Osteoblast (primary cell): Measurements from ENCODE around the gene GTSE1. TPM values are rescaled to one million over a fixed set of nuclear protein-coding genes. Genes with fewer than 3 reads are reported as not detected.

Source experiments
- DNase-seq: peaks from one replicate; pipeline ENCODE4 v3.0.0; 2011; ENCODE audit warnings: low spot score, mixed read lengths; ENCODE audit not compliant: insufficient read length; ENCODE audit errors: missing footprints
- H2AFZ ChIP-seq: 2 replicates; pipeline ENCODE4 v1.6.0; 2011; ENCODE audit warnings: mild to moderate bottlenecking, low read length
- H3K27ac ChIP-seq: 2 replicates; pipeline ENCODE4 v1.5.1; 2011; ENCODE audit warnings: mild to moderate bottlenecking, low read depth, low read length, moderate library complexity
- H3K27me3 ChIP-seq: 2 replicates; pipeline ENCODE4 v1.6.0; 2012; ENCODE audit warnings: mild to moderate bottlenecking, control low read depth, inconsistent platforms, low read length, moderate library complexity; ENCODE audit not compliant: insufficient read depth
- H3K36me3 ChIP-seq: 2 replicates; pipeline ENCODE4 v1.5.1; 2011; ENCODE audit warnings: mild to moderate bottlenecking, low read length, control low read depth, moderate library complexity; ENCODE audit not compliant: insufficient read depth
- H3K4me1 ChIP-seq: 2 replicates; pipeline ENCODE4 v1.5.1; 2011; ENCODE audit warnings: mild to moderate bottlenecking, low read length, control low read depth, moderate library complexity; ENCODE audit not compliant: insufficient read depth
- H3K4me2 ChIP-seq: 2 replicates; pipeline ENCODE4 v1.6.0; 2011; ENCODE audit warnings: mild to moderate bottlenecking, low read length; ENCODE audit not compliant: insufficient read depth
- H3K4me3 ChIP-seq: fragments of 200-600 bp; sonication (generic); 3 replicates; pipeline ENCODE4 v1.5.1; 2012; ENCODE audit warnings: mild to moderate bottlenecking, low read length, inconsistent platforms; ENCODE audit not compliant: insufficient read depth
- H3K79me2 ChIP-seq: 2 replicates; pipeline ENCODE4 v1.6.0; 2012; ENCODE audit warnings: mild to moderate bottlenecking, low read length, control low read depth, inconsistent platforms; ENCODE audit not compliant: insufficient read depth
- H3K9me3 ChIP-seq: 2 replicates; pipeline ENCODE4 v1.5.1; 2011; ENCODE audit warnings: low read depth, low read length, control low read depth
- H4K20me1 ChIP-seq: 2 replicates; pipeline ENCODE4 v1.6.0; 2012; ENCODE audit warnings: mild to moderate bottlenecking, low read length, control low read depth; ENCODE audit not compliant: insufficient read depth
- total RNA-seq: library from RNA; depleted of rRNA; stranded (reverse); fragments of >200 nt; gene quantifications from 2 replicates; pipeline ENCODE4 v1.2.3, GENCODE V29; 2012
- TF ChIP-seq, protein P1 (sequence below): IDR thresholded peaks from 2 replicates; pipeline ENCODE4 v1.5.1; 2011; ENCODE audit warnings: mild to moderate bottlenecking, low read depth, low read length, moderate library complexity; ENCODE audit errors: extremely low read depth

The GTSE1 gene
- total RNA-seq, 1 donor: 1.8 TPM

DNA sequence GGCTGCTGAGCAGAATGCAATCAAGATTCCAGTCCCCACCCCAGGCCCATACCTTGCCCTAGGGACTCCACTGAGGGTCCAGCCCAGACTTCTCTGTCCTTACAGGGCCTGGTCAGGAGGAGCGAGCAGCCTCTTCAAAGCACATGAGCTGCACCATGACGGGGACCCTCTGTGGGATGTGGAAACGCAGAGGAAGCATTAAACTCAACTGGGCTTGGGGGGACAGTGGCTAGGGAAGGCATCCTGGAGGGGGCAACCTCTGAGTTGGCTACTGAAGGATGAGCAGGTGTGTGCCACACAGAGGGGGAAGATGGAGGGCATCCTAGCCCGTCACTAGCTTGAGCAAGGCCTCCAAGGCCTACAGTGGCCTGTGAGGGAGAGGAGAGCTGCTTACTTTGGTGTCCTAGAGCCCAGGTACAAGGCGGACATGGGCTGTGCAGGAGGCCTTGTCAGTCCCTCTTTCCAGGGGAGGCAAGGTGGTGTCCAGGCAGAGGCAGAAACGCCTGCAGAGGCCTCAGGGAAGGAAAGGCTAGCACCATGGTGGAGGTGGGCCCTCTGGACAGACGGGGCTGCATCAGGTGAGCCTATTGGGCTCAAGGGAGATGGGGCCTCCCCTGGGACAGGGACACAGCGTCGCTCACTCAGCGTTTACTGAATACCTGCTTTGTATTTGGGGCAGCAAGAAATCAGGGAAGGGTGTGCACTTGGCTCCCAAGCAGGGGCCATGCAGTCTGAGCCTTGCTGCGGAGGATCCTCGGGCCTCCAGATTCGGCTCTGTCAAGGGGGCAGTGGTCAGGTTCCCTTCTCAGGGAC is 14.6 kb upstream of the GTSE1 start:
- H3K36me3 ChIP-seq: peaks cover 47% of the 10 kb centered on the region
- TF ChIP-seq, protein P1, sequence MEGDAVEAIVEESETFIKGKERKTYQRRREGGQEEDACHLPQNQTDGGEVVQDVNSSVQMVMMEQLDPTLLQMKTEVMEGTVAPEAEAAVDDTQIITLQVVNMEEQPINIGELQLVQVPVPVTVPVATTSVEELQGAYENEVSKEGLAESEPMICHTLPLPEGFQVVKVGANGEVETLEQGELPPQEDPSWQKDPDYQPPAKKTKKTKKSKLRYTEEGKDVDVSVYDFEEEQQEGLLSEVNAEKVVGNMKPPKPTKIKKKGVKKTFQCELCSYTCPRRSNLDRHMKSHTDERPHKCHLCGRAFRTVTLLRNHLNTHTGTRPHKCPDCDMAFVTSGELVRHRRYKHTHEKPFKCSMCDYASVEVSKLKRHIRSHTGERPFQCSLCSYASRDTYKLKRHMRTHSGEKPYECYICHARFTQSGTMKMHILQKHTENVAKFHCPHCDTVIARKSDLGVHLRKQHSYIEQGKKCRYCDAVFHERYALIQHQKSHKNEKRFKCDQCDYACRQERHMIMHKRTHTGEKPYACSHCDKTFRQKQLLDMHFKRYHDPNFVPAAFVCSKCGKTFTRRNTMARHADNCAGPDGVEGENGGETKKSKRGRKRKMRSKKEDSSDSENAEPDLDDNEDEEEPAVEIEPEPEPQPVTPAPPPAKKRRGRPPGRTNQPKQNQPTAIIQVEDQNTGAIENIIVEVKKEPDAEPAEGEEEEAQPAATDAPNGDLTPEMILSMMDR: no peak
- H3K27me3 ChIP-seq: no peaks in the 10 kb centered on the region
- no peak overlapping the region for H3K4me2 ChIP-seq
- DNase-seq: peak; percentile 68
- H3K9me3 ChIP-seq: no peaks in the 10 kb centered on the region
- H3K4me1 ChIP-seq: no peaks in the 10 kb centered on the region
- H3K27ac ChIP-seq: no peak overlapping the region
- H4K20me1 ChIP-seq: no peaks in the 10 kb centered on the region
- no peaks in the 10 kb centered on the region for H3K79me2 ChIP-seq
- no peak overlapping the region for H3K4me3 ChIP-seq
- H2AFZ ChIP-seq: no peak overlapping the region

DNA sequence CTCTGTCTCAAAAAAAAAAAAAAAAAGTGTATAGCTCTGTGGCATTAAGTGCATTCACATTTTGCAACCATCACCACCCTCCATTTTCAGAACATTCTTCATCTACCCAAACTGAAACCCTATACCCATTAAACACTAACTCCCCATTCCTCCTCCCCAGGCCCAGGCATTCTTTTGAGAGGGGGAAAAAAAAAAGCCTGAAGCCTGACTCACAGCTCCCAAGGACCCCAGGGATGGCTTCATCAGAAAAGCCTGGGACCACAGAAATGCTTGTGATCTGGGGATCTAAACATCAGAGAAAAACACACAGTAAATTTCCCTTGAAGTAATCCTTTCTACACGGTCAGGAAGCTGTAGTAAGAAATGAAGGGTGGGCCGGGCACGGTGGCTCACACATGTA is 10.7 kb upstream of the GTSE1 start:
- Histone ChIP-seq H3K9me3 (no peaks in the 10 kb centered on the region), H3K4me1 (no peaks in the 10 kb centered on the region), H4K20me1 (no peaks in the 10 kb centered on the region), H3K79me2 (no peaks in the 10 kb centered on the region), H3K27me3 (no peaks in the 10 kb centered on the region), H2AFZ (no peak overlapping the region), H3K4me2 (no peak overlapping the region), H3K36me3 (peaks cover 26% of the 10 kb centered on the region), H3K27ac (no peak overlapping the region), H3K4me3 (no peak overlapping the region)
- TF ChIP-seq, protein P1: no peak
- DNase-seq: peak; percentile 81

DNA sequence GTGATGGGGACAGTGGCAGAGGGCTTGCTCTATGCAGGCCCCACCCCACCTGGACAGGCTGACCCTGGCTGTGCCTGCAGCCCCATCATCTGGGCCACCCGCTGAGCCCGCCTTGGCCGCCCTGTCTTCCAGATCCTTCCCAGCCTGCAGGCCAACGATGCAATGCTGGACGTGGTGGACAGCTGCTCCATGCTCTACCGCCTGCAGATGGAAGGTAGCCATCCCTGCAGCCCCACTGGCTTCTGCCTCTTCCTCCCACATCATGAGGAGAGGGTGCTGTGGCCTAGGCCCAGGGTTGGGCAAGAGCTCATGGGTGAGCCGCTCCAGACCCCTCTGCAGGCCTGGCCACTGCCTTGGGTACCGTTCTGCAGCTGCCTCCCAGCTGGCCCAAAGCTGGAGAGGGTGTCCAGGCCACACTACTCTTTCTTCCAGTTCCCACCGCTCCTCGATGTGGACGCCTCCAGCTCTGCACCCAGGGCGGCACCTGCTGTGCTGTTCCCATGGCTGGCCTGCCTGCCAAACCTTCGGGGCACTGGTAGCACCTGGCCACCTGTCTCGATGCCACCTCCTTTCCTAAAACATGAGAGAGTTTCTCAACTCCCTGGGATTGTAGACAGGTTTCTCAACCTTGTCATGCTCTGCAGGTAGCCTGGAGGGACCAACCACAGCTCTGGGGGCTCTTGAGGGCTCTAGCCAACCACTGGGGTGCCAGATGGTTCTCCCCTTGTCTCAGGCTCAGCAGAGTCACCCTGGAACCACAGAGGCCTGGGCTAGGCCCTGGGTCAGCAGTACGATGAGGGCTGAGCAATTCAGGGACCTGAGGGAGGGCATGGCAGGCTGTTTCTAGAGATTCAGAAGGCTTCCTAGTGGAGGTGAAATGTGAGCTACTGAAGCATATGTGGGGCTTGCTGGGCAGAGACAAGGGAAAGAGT is 9.5 kb upstream of the GTSE1 start:
- Histone ChIP-seq H3K79me2 (no peaks in the 10 kb centered on the region), H3K4me1 (no peaks in the 10 kb centered on the region), H3K4me3 (no peak overlapping the region), H3K27me3 (no peaks in the 10 kb centered on the region), H4K20me1 (no peaks in the 10 kb centered on the region), H3K4me2 (no peak overlapping the region), H3K27ac (no peak overlapping the region), H3K9me3 (no peaks in the 10 kb centered on the region), H2AFZ (no peak overlapping the region), H3K36me3 (peaks cover 26% of the 10 kb centered on the region)
- TF ChIP-seq, protein P1: no peak
- DNase-seq: peak; percentile 74
